AG09319 (cell line): ENCODE measurements around the gene RHEB.

Source experiments
- DNase-seq: peaks from one replicate; pipeline ENCODE4 v3.0.0-alpha.2; 2010; ENCODE audit warnings: low read depth; ENCODE audit errors: extremely low read depth
- TF ChIP-seq, protein P1 (sequence below): IDR thresholded peaks from 2 replicates; pipeline ENCODE4 v1.5.1; 2011; ENCODE audit warnings: low read depth, mild to moderate bottlenecking, inconsistent platforms, low read length, moderate library complexity

Gene RHEB

DNA sequence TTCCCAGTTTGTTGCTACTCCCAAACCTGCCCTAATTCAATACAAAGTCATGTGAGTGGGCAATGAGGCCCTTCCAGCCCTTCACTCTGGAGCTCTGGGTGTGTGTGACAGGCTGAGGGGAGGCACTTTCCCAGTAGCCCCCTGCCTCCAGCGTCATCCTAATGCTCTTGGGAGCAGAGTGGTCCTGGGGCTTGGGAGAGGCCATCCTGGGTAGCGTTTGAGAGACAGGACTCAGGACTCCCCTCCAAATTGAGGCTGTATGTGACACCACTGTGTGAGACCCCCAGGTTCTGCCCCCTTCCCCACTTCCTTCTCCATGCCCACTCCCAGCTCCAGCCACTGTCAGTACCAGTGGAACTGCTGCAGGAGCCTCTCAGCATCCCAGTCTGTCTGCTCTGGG lies 73.3 kb downstream of the RHEB start:
- no peak for DNase-seq
- TF ChIP-seq, protein P1, sequence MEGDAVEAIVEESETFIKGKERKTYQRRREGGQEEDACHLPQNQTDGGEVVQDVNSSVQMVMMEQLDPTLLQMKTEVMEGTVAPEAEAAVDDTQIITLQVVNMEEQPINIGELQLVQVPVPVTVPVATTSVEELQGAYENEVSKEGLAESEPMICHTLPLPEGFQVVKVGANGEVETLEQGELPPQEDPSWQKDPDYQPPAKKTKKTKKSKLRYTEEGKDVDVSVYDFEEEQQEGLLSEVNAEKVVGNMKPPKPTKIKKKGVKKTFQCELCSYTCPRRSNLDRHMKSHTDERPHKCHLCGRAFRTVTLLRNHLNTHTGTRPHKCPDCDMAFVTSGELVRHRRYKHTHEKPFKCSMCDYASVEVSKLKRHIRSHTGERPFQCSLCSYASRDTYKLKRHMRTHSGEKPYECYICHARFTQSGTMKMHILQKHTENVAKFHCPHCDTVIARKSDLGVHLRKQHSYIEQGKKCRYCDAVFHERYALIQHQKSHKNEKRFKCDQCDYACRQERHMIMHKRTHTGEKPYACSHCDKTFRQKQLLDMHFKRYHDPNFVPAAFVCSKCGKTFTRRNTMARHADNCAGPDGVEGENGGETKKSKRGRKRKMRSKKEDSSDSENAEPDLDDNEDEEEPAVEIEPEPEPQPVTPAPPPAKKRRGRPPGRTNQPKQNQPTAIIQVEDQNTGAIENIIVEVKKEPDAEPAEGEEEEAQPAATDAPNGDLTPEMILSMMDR, result no peak

DNA sequence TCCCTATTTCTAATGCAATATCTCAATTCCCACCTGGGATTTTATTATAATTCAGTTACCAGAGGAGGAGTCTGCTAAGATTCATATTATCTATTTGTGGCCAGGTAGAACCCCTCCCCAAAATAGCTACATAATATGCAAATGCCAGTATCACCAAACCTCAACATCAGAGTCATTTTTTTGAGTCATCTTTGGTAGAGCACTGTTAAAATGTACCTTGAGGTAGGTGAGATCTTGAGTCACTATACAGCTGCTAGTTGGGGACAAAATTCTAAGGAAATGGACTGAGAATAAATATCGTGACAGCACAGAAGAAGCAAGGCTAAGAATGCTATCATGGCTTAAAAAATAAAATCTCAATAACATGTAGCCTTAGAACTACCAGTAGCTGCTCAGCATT lies 75.1 kb downstream of the RHEB start:
- no peak for DNase-seq
- TF ChIP-seq, protein P1, result no peak

GRCh38 chr7:151442776-151443496 lies 76.8 kb downstream of the RHEB start:
- TF ChIP-seq, protein P1, result no peak
- no peak for DNase-seq

DNA sequence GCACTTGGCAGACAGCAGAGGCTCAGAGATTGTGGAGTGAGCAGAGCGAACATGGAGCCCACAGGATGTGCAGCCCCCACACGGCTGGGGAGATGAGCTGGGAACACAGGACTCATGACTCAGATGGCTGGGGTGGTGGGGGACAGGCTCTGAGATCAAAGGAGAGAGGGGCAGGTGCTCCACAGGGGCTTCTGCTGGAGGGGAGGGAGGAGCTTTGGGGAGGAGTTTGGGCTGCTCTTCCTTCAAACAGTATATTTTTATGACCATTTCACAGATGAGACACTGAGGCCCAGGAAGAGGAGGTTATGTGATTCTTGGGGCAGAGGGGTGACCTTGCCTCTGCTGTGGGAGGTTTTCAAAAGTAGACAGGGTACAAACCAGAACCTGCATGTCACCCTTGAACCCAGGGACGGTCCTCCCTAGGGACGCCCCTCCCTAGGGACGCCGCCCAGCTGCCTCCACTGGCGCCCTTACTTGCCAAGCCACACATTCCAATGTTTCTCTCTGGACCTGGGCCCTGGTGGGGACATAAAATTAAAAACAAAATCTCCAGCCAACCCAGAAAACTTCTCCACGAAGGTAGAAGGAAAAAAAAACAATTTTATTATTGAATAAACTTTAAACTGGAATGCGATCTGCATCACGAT lies 78.8 kb downstream of the RHEB start:
- TF ChIP-seq, protein P1, result no peak
- no peak for DNase-seq

GRCh38 chr7:151439855-151440798 lies 79.6 kb downstream of the RHEB start, which contains the start of gene CRYGN:
Gene CRYGN (minus strand): TSS chr7:151440141. CDS start chr7:151439917, 224 bp downstream.
- no peak for DNase-seq
- TF ChIP-seq, protein P1, result no peak

DNA sequence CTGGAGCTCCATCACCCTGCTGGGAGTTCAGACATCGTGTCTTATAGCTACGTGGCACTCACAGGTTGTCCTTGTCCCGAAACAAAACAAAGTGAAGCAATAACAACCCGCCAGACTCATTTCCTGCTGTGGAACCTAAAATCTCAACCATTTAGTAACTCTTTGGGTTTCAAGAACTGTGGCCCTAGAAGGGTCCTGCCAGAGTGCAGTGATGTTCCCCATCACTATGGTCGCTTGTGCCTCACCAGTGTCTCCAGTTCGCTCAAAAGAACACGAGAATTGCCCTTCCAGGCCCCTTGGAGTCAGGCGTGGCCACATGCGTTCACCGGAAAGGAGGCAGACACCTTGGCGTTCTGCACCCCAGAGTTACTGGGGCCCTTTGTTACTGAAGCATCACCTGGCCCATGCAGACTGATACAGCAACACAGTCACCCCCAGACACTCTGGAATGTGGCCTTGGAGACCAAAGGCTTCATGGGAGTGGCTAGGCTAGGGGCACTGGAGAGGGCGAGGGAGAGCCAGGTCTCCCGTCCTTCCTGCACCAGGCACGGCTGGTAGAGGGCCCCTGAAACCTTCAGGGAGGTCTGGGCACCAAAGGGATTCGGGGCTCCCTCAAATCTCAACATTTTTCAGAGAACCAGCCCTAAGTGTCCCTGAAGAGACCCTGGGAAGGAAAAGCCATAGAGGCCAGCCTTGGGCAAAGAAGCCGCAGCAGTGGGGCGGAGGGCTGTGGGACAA lies 80.7 kb downstream of the RHEB start:
- no peak for DNase-seq
- TF ChIP-seq, protein P1, result no peak
